ENCODE data around the gene GTF3A.

GTF3A gene

DNA sequence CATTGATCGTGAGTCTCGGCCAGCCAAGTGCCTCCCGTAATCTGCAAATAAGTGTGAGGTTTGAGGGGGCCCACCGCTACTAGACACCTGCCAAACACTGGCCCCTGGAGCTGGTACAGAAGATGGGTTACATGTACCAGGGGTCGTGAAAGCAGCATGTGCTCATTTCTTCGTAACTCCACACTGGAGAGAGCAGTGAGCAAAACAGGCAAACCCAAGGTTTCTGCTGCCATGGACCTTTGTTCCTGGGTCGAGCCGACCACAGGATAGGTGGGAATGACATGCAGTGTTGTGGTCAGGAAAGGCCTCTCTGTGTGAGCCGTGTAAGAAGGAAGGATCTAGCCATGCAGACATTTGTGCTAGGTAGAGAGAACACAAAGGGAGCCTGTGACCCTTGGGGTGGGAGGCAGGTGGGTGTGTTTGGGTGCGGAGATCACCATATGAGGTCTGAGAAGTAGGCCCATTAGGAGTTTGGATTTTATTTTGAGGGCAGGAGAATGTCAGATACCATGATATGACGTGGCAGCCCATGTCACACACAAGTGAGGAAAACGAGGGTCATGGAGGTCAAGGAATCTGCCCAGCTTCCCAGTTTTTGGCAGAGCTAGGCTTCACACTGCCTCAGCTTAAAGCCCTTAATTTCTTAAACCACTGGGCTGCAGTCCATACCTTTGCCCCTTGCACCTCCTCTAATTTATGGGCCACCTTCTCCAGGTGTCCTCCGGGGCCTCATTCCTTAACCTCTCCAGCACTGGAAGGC is 919 bp downstream of the GTF3A start:
- Histone ChIP-seq H3K9me3 (replicated peaks; ENCODE audit: insufficient read depth, low read length) (no peaks in the 10 kb centered on the region), H2AFZ (ENCODE audit: low read length) (0 out of 2 replicates have a peak overlapping the region, but pooled peaks have one; percentile 30), H3K36me3 (replicated peaks; ENCODE audit: insufficient read depth, low read length) (no peaks in the 10 kb centered on the region), H3K4me1 (ENCODE audit: low read length) (no peaks in the 10 kb centered on the region; the same call in 1 of the 2 replicates), H3K9me2 (replicated peaks; ENCODE audit: insufficient read depth, low read length) (no peaks in the 10 kb centered on the region), H3K4me3 (ENCODE audit: low read length) (peak overlapping the region; percentile 85), H3F3A (ENCODE audit: insufficient read depth, low read length) (peaks cover 14% of the 10 kb centered on the region; the same call in 1 of the 2 replicates), H3K27me3 (replicated peaks; ENCODE audit: insufficient read depth, low read length) (no peaks in the 10 kb centered on the region), H4K20me1 (ENCODE audit: insufficient read depth, low read length) (no peaks in the 10 kb centered on the region), H3K4me2 (ENCODE audit: low read depth, low read length) (peak overlapping the region; percentile 95), H3K79me2 (ENCODE audit: low read length) (peaks cover 42% of the 10 kb centered on the region), H3K27ac (ENCODE audit: low read length) (peak overlapping the region; percentile 83), H3K9ac (ENCODE audit: low read length) (peak overlapping the region; percentile 87)
- TF ChIP-seq EZH2phosphoT487 (IDR thresholded peaks at IDR 0.05; ENCODE audit: low read length) (no peak), EZH2 (optimal IDR thresholded peaks at IDR 0.05; ENCODE audit: low read depth, low read length) (no peak)
- TF ChIP-seq, protein P1, sequence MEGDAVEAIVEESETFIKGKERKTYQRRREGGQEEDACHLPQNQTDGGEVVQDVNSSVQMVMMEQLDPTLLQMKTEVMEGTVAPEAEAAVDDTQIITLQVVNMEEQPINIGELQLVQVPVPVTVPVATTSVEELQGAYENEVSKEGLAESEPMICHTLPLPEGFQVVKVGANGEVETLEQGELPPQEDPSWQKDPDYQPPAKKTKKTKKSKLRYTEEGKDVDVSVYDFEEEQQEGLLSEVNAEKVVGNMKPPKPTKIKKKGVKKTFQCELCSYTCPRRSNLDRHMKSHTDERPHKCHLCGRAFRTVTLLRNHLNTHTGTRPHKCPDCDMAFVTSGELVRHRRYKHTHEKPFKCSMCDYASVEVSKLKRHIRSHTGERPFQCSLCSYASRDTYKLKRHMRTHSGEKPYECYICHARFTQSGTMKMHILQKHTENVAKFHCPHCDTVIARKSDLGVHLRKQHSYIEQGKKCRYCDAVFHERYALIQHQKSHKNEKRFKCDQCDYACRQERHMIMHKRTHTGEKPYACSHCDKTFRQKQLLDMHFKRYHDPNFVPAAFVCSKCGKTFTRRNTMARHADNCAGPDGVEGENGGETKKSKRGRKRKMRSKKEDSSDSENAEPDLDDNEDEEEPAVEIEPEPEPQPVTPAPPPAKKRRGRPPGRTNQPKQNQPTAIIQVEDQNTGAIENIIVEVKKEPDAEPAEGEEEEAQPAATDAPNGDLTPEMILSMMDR (IDR thresholded peaks at IDR 0.05; ENCODE audit: low read length), result no peak
- DNase-seq, result no peak

DNA sequence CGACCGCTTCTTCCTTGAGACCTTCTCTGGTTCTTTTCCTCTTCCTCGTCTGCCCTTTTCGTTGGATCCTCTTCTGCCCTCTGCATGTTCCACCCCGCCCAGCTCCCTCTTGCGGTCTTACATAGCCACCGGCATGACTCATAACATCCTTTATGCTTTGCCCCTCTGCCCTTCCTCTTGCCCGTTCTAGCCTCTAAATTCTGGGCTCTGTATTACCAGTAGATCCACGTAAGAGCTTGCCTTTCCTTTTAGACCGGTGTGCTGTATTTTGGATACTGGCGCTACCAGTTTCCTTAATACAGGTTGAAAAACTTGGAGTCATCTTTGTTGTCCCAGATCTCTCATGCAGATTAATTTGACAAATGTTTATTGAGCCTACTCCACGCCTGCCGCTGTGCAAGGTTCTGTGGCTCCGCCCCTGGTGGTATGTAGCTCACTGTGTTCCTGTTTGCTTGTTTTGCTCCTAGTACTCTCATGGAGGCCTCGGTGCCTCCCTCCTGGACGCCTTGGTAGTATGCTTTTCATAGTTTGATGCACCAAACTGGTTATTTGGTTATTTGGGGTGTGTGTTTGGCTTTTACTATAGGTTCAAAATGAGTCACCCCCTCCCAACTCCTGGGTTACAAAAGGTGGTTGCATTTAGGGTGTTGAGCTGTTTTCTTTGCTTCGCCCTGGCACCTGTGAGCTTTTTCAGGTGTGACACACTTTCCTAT is 1.7 kb downstream of the GTF3A start:
- H3K4me2 ChIP-seq (ENCODE audit: low read depth, low read length), result peak overlapping the region; percentile 95
- H3K4me1 ChIP-seq (ENCODE audit: low read length), result no peaks in the 10 kb centered on the region; the same call in 1 of the 2 replicates
- no peak overlapping the region for H2AFZ ChIP-seq (ENCODE audit: low read length)
- no peaks in the 10 kb centered on the region; the same call in 1 of the 2 replicates for H3K36me3 ChIP-seq (replicated peaks; ENCODE audit: insufficient read depth, low read length)
- TF ChIP-seq EZH2 (optimal IDR thresholded peaks at IDR 0.05; ENCODE audit: low read depth, low read length), result no peak
- TF ChIP-seq, protein P1 (IDR thresholded peaks at IDR 0.05; ENCODE audit: low read length), result peak; percentile 25
- TF ChIP-seq EZH2phosphoT487 (IDR thresholded peaks at IDR 0.05; ENCODE audit: low read length), result no peak
- H3K79me2 ChIP-seq (ENCODE audit: low read length), result peaks cover 42% of the 10 kb centered on the region
- H4K20me1 ChIP-seq (ENCODE audit: insufficient read depth, low read length), result no peaks in the 10 kb centered on the region
- H3K27ac ChIP-seq (ENCODE audit: low read length), result peak overlapping the region; percentile 83
- no peaks in the 10 kb centered on the region for H3K27me3 ChIP-seq (replicated peaks; ENCODE audit: insufficient read depth, low read length)
- H3K9me2 ChIP-seq (replicated peaks; ENCODE audit: insufficient read depth, low read length), result no peaks in the 10 kb centered on the region
- H3K9ac ChIP-seq (ENCODE audit: low read length), result peak overlapping the region; percentile 87
- peak overlapping the region; percentile 85 for H3K4me3 ChIP-seq (ENCODE audit: low read length)
- DNase-seq, result peak; percentile 52
- no peaks in the 10 kb centered on the region for H3K9me3 ChIP-seq (replicated peaks; ENCODE audit: insufficient read depth, low read length)
- peaks cover 14% of the 10 kb centered on the region; the same call in 1 of the 2 replicates for H3F3A ChIP-seq (ENCODE audit: insufficient read depth, low read length)

DNA sequence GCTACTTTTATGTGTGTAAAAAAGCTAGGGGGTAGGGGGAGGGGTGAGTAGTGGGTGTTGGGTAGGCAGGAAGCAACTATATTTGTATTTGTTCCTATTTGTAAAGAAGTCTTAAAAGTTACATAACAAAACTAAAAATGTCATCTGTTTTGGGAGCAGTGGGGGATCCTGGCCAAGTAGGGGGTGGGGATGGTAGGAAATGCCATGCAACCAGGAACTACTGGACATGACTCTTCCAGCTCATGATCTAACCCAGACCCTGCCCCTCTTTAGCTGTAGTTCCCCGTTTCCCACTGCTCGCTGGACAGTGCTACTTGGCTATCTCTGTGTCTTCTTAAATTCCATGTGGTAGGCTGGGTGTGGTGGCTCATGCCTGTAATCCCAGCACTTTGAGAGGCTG is 3.2 kb downstream of the GTF3A start:
- no peak overlapping the region for H3K4me3 ChIP-seq (ENCODE audit: low read length)
- H2AFZ ChIP-seq (ENCODE audit: low read length), result no peak overlapping the region
- DNase-seq, result no peak
- no peaks in the 10 kb centered on the region; the same call in 1 of the 2 replicates for H3K36me3 ChIP-seq (replicated peaks; ENCODE audit: insufficient read depth, low read length)
- H3K79me2 ChIP-seq (ENCODE audit: low read length), result peaks cover 45% of the 10 kb centered on the region
- no peaks in the 10 kb centered on the region; the same call in 1 of the 2 replicates for H3K4me1 ChIP-seq (ENCODE audit: low read length)
- no peak overlapping the region for H3K4me2 ChIP-seq (ENCODE audit: low read depth, low read length)
- no peak overlapping the region for H3K9ac ChIP-seq (ENCODE audit: low read length)
- H3K9me3 ChIP-seq (replicated peaks; ENCODE audit: insufficient read depth, low read length), result no peaks in the 10 kb centered on the region
- H3K9me2 ChIP-seq (replicated peaks; ENCODE audit: insufficient read depth, low read length), result no peaks in the 10 kb centered on the region
- no peaks in the 10 kb centered on the region for H4K20me1 ChIP-seq (ENCODE audit: insufficient read depth, low read length)
- H3F3A ChIP-seq (ENCODE audit: insufficient read depth, low read length), result peaks cover 14% of the 10 kb centered on the region; the same call in 1 of the 2 replicates
- H3K27me3 ChIP-seq (replicated peaks; ENCODE audit: insufficient read depth, low read length), result no peaks in the 10 kb centered on the region
- TF ChIP-seq, protein P1 (IDR thresholded peaks at IDR 0.05; ENCODE audit: low read length), result no peak
- TF ChIP-seq EZH2 (optimal IDR thresholded peaks at IDR 0.05; ENCODE audit: low read depth, low read length) (no peak), EZH2phosphoT487 (IDR thresholded peaks at IDR 0.05; ENCODE audit: low read length) (no peak)
- H3K27ac ChIP-seq (ENCODE audit: low read length), result no peak overlapping the region
